DND-41 (cell line): ENCODE results near the gene LRP4.

Source experiments
- ATAC-seq: fragments of 200-7000 bp; cut with Tn5 transposase; 3 replicates; pipeline ENCODE4 v1.9.1; 2021; ENCODE audit warnings: low read depth; ENCODE audit not compliant: insufficient read depth
- DNase-seq: peaks from one replicate; pipeline ENCODE4 v3.0.0-alpha.2; 2020
- H2AFZ ChIP-seq: 2 replicates; pipeline ENCODE4 v1.6.0; 2012; ENCODE audit warnings: low read depth, low read length
- H3K27ac ChIP-seq: 2 replicates; pipeline ENCODE4 v1.5.1; 2012; ENCODE audit warnings: low read length, inconsistent platforms
- H3K27me3 ChIP-seq: fragments of 200-600 bp; sonication (generic); 2 replicates; pipeline ENCODE4 v1.6.0; 2012; ENCODE audit warnings: low read length, mild to moderate bottlenecking, inconsistent platforms; ENCODE audit not compliant: insufficient read depth, poor library complexity
- H3K36me3 ChIP-seq: 2 replicates; pipeline ENCODE4 v1.5.1; 2012; ENCODE audit warnings: low read length, inconsistent platforms; ENCODE audit not compliant: insufficient read depth
- H3K4me1 ChIP-seq: 2 replicates; pipeline ENCODE4 v1.5.1; 2012; ENCODE audit warnings: mild to moderate bottlenecking, low read length; ENCODE audit not compliant: insufficient read depth
- H3K4me2 ChIP-seq: 2 replicates; pipeline ENCODE4 v1.6.0; 2012; ENCODE audit warnings: mild to moderate bottlenecking, moderate library complexity, low read length, inconsistent platforms; ENCODE audit not compliant: insufficient read depth
- H3K4me3 ChIP-seq, 2 experiments: fragments of 200-600 bp in 1 of 2; shearing (Covaris generic) in 1 of 2; 2 replicates each; pipeline ENCODE4 v1.5.1; 2012 to 2016; ENCODE audit warnings: inconsistent platforms in 2 of 2, low read length in 2 of 2, mild to moderate bottlenecking in 2 of 2, low read depth in 1 of 2, moderate library complexity in 1 of 2
- H3K79me2 ChIP-seq: 2 replicates; pipeline ENCODE4 v1.6.0; 2012; ENCODE audit warnings: low read length, inconsistent platforms; ENCODE audit not compliant: insufficient read depth
- H3K9ac ChIP-seq: 2 replicates; pipeline ENCODE4 v1.6.0; 2012; ENCODE audit warnings: low read depth, mild to moderate bottlenecking, inconsistent platforms, low read length, moderate library complexity
- H3K9me3 ChIP-seq: 2 replicates; pipeline ENCODE4 v1.5.1; 2012; ENCODE audit warnings: low read length, moderate library complexity, mild to moderate bottlenecking, inconsistent platforms; ENCODE audit not compliant: insufficient read depth, severe bottlenecking
- H4K20me1 ChIP-seq: 2 replicates; pipeline ENCODE4 v1.6.0; 2012; ENCODE audit warnings: low read length; ENCODE audit not compliant: insufficient read depth
- EZH2 ChIP-seq: IDR thresholded peaks from 3 replicates; pipeline ENCODE4 v1.6.1; 2012; ENCODE audit warnings: borderline replicate concordance, low read depth, mild to moderate bottlenecking, moderate library complexity, low read length, inconsistent platforms; ENCODE audit not compliant: severe bottlenecking
- TF ChIP-seq, protein P1 (sequence below): IDR thresholded peaks from 2 replicates; pipeline ENCODE4 v1.5.1; 2012; ENCODE audit warnings: borderline replicate concordance, low read length, moderate library complexity, mild to moderate bottlenecking; ENCODE audit not compliant: poor library complexity, severe bottlenecking; ENCODE audit errors: extremely low read depth

LRP4 gene

GRCh38 chr11:46808799-46809431, 109.4 kb downstream of the LRP4 start:
- H3K9me3 ChIP-seq, result no peaks in the 10 kb centered on the region
- no peak overlapping the region for H2AFZ ChIP-seq
- no peak overlapping the region for H3K9ac ChIP-seq
- peaks cover 84% of the 10 kb centered on the region for H3K36me3 ChIP-seq
- H3K4me1 ChIP-seq, result no peaks in the 10 kb centered on the region
- TF ChIP-seq, protein P1, sequence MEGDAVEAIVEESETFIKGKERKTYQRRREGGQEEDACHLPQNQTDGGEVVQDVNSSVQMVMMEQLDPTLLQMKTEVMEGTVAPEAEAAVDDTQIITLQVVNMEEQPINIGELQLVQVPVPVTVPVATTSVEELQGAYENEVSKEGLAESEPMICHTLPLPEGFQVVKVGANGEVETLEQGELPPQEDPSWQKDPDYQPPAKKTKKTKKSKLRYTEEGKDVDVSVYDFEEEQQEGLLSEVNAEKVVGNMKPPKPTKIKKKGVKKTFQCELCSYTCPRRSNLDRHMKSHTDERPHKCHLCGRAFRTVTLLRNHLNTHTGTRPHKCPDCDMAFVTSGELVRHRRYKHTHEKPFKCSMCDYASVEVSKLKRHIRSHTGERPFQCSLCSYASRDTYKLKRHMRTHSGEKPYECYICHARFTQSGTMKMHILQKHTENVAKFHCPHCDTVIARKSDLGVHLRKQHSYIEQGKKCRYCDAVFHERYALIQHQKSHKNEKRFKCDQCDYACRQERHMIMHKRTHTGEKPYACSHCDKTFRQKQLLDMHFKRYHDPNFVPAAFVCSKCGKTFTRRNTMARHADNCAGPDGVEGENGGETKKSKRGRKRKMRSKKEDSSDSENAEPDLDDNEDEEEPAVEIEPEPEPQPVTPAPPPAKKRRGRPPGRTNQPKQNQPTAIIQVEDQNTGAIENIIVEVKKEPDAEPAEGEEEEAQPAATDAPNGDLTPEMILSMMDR, result peak; percentile 66
- TF ChIP-seq EZH2, result no peak
- no peak overlapping the region for H3K27ac ChIP-seq
- H3K79me2 ChIP-seq, result peaks cover 11% of the 10 kb centered on the region; the same call in 1 of the 2 replicates
- H4K20me1 ChIP-seq, result no peaks in the 10 kb centered on the region
- no peak overlapping the region for H3K4me3 ChIP-seq
- no peak for DNase-seq
- peak; percentile 69 for ATAC-seq
- H3K27me3 ChIP-seq, result no peaks in the 10 kb centered on the region
- no peak overlapping the region for H3K4me2 ChIP-seq
